GM21529 (cell line): Measurements from ENCODE around the gene SYT1.

ENCODE experiments used
- ATAC-seq: cut with Tn5 transposase; IDR thresholded peaks from one replicate; pipeline ENCODE4 v1.9.1; 2021; ENCODE audit not compliant: unreplicated experiment

SYT1 gene

DNA sequence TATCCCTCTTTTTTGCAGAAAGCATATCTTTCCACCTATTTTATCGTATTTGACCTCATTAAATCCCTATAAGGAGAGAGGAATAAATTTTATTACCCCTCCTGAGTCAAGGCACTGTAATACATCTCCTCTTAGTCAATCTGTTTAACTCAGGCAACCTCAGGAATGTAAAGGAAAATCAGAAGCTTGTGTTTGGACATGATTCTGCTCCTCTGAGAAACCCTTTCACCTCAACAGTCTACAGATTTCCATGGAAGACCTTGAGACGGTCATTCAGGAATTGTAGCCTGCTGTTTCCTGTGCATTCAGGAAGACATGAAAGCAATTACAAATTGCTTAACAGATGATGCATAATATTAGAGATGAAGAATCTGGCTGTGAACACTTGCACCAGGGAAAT is 465.4 kb downstream of the SYT1 start:
- ATAC-seq = no peak

DNA sequence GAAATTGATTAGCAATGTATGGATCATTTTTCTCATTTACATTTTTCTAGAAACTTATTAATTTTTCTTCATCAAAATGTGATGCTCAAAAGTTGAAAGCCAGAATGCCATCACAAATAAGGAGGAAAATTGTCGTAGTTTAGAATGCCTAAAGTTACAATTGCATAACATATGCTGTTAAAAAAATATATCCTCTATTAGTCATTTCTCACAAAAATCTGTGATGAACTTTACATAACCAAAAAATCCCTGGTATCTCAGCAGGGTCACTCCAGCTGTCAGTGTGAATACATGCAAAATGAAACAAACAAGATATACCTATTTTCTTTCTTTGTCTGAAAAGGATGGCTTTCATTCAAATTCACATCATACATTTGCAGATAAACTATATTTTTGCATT is 467.3 kb downstream of the SYT1 start:
- no peak for ATAC-seq

DNA sequence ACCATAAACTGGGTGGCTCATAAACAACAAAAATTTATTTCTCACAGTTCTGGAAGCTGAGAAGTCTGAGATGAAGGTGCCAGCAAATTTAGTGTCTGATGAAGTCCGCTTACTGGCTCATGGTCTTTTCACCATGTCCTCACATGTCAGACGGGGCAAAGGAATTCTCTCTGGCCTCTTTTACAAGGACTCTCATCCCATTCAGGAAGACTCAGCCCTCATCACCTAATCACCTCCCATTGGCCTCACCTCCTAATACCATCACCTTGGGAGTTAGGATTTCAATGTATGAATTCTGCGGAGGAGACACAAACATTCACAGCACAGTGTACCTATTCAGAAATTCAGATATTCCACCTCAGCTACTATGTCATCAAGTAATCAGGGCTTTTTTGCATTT is 468.6 kb downstream of the SYT1 start:
- no peak for ATAC-seq

DNA sequence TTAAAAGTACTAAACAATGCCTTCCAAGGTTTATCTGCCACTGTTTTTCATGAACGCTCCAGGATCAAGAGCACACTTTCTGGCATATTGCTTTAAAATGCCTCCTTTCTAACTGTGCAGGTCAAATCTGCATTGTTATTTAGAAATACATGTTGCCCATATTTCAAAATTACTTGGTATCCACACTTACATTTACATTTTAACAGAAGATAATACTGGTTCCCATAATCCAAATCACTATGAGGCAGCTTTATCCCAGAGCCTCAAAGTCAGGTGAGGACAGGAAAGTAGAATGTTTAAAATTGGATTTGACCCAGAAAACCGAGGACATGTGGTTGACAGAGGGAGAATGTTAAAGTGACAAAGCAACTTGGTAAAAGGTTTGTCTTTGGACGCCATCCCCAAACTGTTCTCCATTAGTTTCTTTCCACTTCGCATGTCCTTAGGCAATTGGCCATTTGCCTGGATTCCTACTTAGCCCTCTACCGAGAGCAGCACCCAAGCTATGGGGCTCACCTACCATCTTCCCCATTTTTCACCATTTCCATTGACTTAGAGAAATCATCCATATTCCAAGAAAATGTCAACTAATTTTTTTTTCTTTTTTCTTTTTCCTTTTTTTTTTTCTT is 473.2 kb downstream of the SYT1 start:
- no peak for ATAC-seq

DNA sequence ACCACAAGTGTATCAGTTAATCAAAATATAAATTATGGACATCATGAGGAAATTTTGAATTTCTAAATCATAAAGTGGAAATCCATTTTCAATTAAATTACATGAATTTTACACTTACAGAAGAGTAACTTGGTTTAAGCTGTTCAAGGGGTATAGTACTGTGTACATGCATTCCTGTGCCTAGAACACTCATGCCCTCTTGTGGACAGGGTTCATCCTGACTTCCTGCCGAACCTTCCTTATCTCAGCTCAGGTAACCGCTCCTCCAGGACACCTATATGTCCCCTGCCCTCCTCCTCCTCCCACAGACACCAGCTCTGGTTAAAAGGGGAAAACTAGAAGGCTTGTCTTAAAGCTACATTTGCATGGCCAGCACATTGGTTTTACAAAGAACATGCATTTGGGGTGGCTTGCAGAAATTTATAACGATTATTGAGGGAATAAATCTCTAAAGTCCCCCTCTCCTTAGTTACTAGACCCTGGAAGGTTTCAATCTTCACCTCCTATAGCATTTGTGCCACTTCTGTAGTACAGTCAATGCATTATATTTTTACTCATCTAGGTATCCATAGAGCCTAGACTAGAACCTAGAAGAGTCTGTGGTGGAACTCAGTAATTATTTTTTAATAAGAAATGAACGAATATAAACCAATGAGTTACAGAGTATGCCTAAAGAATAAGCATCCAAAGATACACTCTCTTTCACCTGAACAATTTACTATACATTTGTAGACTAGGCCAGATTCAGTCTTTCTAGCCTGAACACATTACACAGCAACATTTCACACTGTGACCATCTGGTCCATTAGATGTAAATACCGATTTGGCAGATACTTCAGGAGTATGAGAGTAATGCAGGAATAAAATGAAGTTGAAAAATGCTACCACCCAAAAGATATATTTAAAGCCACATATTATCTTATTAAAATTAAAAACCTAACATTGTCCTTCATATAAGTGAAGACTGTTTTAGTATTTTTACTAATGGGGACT is 480.6 kb downstream of the SYT1 start:
- peak; percentile 77 for ATAC-seq

DNA sequence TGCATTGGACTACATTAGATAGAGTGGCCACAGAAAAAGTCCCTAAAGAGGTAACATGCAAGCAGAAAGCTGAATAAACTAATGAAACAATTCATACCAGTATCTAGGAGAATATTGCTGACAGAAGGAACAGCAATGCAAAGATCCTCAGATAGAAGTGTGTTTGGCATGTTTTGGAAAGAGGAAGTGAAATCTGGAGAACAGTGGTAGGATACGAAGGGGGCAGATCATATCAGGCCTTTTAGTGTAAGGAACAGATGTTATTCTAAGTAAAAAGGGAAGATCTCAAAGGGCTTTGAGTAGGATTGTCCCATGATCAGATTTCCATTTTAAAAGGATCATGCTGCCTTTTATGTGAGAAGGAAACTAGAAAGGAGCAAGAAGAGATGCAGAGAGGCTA is 483.3 kb downstream of the SYT1 start:
- no peak for ATAC-seq

DNA sequence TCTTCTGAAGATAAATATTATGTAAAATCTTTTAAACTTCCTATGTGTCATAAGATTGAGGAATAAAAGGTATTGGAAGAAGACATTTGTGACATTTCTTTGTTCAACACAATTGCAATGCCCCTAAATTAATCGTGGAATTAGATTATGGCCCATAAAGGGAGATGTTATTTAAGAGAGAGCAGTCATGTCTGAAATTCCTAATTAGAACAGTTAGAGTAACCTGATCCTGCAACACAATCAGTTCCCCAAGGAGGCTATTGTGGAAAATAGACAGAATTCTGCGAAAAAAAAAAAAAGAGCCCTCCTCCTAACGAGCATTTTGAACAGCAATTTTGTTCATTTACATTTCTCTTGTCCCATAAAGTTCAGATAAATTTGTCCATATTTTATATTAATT is 486.7 kb downstream of the SYT1 start:
- ATAC-seq = no peak

DNA sequence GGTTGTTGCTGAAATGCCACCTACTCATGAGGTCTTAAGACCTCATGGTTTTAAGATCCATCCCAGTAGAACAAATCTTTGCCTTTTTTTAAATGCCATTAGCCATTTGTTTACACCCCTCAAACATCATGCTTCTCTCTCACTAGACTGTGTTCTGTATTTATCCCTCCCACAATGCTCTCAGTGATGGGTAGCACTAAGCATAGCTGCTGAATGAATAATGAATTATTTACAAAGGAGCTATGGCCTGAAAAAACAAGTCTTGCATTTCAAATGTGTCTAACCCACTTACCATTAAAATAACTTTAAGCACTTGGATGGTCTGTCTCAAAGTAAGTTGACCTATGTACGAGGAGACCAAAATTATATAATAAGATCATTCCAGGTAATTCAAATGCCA is 491.6 kb downstream of the SYT1 start:
- no peak for ATAC-seq

DNA sequence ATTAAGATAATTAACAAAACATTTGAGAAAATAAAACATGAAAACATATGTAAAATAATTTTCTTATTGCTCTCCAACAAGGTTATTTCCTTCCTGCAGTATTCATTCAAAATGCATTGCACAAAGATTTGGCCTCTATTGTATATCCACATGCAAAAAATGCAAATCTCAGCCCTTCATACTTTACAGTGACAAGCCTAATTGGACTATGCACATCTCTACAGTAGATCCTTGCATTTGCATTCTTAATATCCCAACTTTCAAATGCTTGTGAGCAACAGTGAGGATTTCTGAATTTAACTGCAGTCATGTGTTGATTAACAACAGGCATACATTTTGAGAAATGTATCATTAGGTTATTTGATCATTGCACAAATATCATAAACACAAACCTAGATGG is 492.5 kb downstream of the SYT1 start:
- no peak for ATAC-seq

DNA sequence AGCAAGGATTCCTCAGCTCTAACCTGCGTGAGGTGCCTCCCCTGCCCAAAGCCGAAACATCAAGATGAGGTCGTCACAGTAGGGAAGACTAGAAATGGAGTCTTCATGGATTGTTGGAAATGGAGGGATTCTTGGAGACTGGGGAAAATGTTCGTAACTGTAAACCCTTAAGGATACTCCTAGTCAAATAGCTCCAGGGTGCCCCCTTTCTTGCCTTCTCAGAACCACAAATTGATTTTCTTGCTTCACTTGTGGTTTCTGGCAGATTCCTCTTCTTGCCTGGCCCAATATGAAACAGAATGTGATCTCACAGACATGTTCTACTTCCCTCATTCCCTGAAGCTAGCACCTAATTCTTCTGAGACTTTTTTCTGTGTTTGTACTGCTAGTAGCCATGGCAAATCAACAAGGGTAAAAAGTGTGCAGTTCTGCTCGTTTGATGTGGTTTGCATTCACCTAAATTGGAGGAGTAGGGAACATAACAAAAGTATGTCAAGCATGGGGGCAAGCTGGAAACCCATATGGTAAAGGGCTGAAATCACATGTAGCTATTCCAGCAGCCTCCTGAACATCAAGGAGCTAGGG is 494.2 kb downstream of the SYT1 start:
- ATAC-seq = no peak

DNA sequence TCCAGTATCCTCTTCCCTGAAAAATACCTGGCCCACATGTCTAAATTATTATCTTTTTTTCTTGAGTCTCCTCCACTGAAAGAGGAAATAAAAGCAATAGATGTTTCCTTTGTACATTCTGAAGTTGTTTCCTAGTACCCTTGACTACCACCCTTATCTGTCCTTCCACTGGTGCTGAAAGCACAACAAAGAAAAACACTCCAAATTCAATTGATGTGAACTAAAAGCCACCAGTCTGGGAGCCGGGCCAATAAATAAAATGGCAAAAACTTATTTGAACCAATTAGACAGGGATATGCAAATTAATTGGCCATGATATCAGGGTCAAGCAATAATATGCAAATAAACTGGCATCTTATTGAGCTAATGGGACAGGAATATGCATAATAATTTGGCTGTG is 495.7 kb downstream of the SYT1 start:
- ATAC-seq = no peak

DNA sequence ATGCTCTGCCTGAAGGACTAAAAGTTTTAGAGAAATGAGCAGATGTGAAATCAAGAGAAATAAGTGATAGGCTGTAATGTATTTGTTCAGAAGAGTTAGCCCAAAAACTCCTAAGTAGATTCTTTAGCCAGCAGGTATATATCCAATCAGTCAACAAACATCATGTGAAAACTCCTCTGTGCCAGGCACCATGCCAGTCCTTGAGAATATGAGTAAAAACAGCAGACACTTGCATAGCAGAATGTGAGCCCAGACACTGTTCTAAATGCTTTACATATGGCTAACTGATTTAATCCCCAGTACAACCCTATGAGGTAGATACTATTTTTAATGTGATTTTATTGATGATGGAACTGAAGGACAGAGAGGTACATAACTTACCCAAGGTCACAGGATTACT is 496.4 kb downstream of the SYT1 start:
- ATAC-seq = no peak

DNA sequence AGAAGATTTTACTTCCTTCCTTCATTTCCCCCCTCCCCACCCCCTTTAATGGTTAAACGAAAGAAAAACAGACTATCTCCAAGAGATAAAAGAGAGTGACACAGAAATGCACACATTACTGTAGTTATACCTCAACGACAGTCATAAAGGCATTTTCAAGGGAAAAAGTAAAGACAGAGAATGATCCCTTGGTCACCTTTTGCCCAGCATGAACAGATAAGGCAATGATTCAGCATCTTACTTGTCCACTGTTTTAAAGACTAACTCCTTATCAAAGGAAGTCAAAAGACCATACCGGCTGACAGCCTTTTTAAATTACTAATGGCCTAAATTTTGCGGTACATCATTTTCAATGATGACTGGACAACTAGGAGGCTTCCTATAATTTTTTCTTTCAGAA is 499.6 kb downstream of the SYT1 start:
- ATAC-seq = no peak

DNA sequence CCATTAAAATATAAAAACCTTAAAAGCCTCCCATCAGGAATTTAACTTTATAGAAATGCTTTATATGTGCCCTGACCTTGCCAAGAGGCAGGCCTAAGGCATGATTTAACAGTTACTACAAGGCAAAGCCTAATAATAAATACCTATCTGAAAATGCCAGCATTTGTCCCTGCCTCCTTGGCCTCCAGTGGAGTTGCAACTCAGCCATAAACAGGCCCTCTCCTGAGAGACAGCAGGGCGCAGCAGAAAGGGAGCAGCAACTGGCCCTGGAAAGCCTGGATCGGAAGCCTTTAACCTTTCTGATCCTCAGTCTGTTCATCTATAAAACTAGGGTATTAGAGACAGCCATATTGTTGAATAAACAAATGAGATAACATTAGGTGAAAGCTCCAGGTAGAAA is 501.8 kb downstream of the SYT1 start:
- ATAC-seq = no peak

DNA sequence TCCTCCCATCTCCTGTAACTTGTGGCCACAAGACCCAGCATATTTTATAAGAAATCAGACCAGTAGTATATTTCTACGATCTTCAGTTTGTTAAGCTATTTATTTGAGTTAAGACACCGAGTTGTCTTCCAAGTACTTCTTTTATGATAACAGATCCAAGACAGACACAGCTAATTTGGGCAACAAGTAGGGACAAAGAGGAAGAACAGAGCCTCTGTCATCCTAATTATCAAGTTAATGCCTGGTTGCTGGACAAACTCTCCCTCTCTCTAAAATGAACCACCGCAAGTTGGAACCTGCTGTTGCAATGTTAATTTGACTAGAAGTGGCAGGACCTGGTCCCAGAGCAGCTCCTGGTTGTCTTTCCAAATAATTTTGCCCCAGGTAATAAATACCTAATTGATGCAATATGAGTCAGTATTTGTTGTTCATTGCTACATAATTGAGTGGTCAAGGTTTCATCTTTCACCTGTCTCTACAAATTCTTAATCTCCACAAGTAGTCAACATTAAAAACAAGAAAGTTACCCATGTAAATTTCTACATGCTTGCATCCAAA is 502.5 kb downstream of the SYT1 start:
- no peak for ATAC-seq

DNA sequence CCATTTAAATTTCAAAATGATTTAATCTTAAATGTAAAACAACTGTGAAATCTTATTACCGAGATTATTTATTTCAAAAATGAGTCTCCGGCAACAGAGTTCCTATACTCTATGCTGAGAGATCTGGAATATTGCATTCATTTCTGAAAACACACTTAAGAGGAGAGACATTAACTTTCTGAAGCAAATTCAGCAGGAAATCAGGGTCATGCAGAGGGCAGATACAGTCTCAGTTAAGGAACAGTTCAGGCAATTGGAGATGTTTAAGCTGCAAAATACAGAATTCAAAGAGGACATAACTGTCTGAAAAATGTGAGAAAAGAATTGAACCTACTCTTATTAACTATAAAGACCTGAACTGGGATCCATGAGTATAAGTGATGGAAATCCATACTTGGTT is 505.4 kb downstream of the SYT1 start:
- ATAC-seq = no peak

DNA sequence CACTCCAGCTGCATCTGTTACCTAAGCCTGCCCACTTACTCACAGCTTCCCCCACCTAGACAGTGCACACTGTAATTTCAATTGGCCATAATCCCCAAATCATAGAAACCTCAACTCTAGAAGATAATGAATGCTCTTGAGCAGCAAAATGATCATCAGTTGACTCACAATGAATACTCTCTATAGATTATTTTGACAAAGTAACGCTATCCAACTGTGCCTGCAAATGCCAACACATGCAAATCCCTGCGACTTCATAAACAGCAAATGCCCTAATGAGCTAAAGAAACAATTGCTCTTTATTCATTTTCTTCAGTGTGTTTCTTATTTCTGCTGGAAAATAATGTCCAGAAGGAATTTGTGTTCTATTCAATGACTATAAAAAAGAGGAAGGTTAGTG is 506.7 kb downstream of the SYT1 start:
- ATAC-seq = no peak

DNA sequence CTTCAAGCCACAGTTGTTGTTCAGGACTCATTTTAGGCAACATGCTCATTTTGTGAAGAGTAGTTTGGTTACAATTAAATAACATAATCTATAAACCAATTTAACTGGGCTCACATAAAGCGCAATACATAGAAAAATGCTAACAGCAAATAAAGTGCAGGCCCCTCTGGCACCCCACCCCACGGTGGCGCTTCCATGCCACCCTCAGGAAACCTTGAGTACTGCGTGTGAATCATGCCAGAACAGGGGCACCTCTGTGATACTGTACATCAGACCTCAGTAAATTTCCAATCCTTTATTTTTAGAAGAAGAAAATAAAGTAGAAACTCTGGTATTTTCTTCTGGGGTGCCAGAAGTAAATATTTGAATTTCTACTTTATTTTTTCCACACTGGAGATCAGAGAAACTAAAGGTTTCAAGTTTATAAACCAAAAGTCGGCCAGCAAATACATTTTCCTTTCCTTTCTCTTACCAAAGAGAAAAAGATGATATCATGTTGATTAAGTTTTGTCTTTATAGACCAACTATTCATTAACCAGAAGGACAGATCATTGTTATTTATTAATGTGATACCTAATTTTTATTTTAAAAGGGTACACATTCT is 509.4 kb downstream of the SYT1 start:
- peak; percentile 85 for ATAC-seq

DNA sequence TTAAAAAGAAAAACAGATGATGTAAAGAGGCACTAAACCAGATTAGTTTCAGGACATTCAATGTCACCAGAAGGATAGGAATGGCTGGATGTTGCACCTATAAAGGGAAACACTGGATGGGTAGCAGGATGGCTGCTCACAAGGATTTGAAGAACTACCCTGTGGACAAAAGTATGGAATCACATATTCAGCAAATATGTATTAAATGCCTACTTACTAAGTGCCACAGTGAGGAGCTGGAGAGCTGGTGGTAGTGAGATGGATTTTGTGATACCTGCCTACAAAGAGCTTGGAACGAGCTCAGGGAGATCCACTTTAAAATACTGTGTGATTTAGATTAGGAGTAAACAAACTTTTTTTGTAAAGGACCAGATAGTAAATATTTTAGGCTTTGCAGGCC is 510.0 kb downstream of the SYT1 start:
- no peak for ATAC-seq

DNA sequence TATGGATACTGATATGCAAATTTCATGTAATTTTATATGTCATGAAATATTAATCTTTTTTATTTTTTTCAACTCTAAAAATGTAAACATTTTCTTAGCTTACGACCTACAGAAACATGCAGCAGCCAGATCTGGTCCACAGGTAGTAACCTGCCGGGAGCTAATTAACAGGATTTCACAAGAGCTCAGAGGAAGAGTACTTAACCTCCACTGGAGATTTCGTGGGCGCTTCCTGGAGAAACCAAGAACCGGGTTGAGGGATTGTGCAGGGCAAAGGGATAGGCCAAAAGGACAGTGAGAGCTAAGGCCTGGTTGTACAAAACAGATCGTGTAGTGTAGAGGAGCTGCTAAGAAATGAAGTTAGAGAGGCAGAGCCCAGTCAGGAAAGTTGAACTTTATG is 510.5 kb downstream of the SYT1 start:
- ATAC-seq = no peak

DNA sequence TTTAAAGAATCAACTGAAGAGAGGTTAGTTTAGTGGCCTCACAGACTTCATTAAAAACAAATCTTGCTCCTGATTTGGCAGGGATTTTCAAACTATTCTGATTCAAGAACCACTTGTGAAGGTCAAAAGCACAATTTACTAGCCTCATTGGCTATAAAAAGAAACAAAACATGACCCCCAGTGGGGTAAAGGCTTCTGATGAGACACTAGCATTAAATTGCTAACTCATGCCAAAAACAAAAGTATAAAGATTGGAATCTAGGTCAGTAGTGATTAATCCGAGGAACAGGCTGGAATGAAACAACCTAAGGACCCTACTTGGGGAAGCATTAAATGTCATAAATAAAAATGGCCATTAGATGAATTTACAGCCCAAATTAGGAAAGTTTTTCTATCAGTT is 513.9 kb downstream of the SYT1 start:
- ATAC-seq = no peak
